Epithelial cell of proximal tubule (primary cell): ENCODE measurements around the gene DUSP5. TPM values are rescaled to one million over a fixed set of nuclear protein-coding genes. Genes with fewer than 3 reads are reported as not detected.

Source experiments
- DNase-seq: peaks from one replicate; pipeline ENCODE4 v3.0.0-alpha.2; 2011; ENCODE audit warnings: low read depth
- H3K4me3 ChIP-seq: 2 replicates; pipeline ENCODE4 v1.5.1; 2011; ENCODE audit warnings: low read depth, mild to moderate bottlenecking, low read length
- total RNA-seq: library from RNA; depleted of rRNA; stranded (reverse); fragments of >200 nt; gene quantifications from 2 replicates; pipeline ENCODE4 v1.2.3, GENCODE V29; 2015
- TF ChIP-seq, protein P1 (sequence below): conservative IDR thresholded peaks from 2 replicates; pipeline ENCODE4 v1.5.1; 2012; ENCODE audit warnings: low read depth, mild to moderate bottlenecking, low read length

Gene DUSP5
- total RNA-seq, 1 donor from 2014 or later, result 76.2 TPM

GRCh38 chr10:110560012-110560411, 62.3 kb downstream of the DUSP5 start:
- no peak for DNase-seq
- TF ChIP-seq, protein P1, sequence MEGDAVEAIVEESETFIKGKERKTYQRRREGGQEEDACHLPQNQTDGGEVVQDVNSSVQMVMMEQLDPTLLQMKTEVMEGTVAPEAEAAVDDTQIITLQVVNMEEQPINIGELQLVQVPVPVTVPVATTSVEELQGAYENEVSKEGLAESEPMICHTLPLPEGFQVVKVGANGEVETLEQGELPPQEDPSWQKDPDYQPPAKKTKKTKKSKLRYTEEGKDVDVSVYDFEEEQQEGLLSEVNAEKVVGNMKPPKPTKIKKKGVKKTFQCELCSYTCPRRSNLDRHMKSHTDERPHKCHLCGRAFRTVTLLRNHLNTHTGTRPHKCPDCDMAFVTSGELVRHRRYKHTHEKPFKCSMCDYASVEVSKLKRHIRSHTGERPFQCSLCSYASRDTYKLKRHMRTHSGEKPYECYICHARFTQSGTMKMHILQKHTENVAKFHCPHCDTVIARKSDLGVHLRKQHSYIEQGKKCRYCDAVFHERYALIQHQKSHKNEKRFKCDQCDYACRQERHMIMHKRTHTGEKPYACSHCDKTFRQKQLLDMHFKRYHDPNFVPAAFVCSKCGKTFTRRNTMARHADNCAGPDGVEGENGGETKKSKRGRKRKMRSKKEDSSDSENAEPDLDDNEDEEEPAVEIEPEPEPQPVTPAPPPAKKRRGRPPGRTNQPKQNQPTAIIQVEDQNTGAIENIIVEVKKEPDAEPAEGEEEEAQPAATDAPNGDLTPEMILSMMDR, result no peak
- no peak overlapping the region for H3K4me3 ChIP-seq

Other genes with a start within 250 kb of the DUSP5 start
- 4.1 and 5.9 TPM in 2 replicates for gene SMNDC1, start 193.0 kb upstream of the DUSP5 start, total RNA-seq
- 37.3 and 43.1 TPM in 2 replicates for gene SMC3, start 69.8 kb downstream of the DUSP5 start, total RNA-seq
- gene RBM20, start 146.4 kb downstream of the DUSP5 start, total RNA-seq, result 0.07 and 0.46 TPM in 2 replicates